DOHH2 (cell line): ENCODE measurements around the gene CD74.

ENCODE experiments used
- EZH2phosphoT487 ChIP-seq: fragments of 200-600 bp; sonication (generic); IDR thresholded peaks from 2 replicates; pipeline ENCODE4 v1.6.1; 2017; ENCODE audit warnings: borderline replicate concordance, mild to moderate bottlenecking, antibody characterized with exemption, low read length, moderate library complexity, mixed read lengths
- TF ChIP-seq, protein P1 (sequence below): fragments of 200-600 bp; sonication (generic); IDR thresholded peaks from one replicate; pipeline ENCODE4 v1.5.1; 2014; ENCODE audit warnings: antibody characterized with exemption, mild to moderate bottlenecking, low read depth, low read length; ENCODE audit not compliant: poor library complexity, severe bottlenecking

DNA sequence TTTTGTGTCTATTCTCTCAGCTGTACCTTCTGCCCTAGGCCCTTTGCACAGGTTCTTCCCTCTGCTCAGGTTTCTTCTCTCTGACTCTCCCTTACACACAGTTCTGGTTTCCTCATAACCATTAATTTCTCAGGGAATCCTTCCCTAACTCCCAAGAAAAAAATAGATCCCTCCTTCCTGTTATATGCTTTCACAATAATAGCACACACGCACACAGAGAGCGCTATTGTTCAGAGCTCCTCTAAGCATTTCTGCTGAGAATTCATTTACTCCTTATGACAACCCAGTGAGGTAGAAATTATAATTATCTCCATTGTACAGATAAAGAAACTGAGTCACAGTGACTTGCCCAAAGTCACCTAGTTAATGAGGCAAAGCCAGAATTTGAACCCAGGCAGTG lies 56.9 kb downstream of the CD74 start:
- TF ChIP-seq, protein P1, sequence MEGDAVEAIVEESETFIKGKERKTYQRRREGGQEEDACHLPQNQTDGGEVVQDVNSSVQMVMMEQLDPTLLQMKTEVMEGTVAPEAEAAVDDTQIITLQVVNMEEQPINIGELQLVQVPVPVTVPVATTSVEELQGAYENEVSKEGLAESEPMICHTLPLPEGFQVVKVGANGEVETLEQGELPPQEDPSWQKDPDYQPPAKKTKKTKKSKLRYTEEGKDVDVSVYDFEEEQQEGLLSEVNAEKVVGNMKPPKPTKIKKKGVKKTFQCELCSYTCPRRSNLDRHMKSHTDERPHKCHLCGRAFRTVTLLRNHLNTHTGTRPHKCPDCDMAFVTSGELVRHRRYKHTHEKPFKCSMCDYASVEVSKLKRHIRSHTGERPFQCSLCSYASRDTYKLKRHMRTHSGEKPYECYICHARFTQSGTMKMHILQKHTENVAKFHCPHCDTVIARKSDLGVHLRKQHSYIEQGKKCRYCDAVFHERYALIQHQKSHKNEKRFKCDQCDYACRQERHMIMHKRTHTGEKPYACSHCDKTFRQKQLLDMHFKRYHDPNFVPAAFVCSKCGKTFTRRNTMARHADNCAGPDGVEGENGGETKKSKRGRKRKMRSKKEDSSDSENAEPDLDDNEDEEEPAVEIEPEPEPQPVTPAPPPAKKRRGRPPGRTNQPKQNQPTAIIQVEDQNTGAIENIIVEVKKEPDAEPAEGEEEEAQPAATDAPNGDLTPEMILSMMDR = no peak
- no peak for TF ChIP-seq EZH2phosphoT487
